Adipocyte (in vitro differentiated cells): Measurements from ENCODE around the gene PTPRN2.

Experiments used
- DNase-seq: peaks from one replicate; pipeline ENCODE4 v3.0.0-alpha.2; 2015; ENCODE audit warnings: low read depth
- H3K27me3 ChIP-seq: replicated peaks from 2 replicates; pipeline ENCODE4 v1.7.0; 2013; ENCODE audit warnings: mild to moderate bottlenecking, low read length, moderate library complexity; ENCODE audit not compliant: control insufficient read depth, insufficient read depth
- H3K36me3 ChIP-seq: 2 replicates; pipeline ENCODE4 v1.7.0; 2013; ENCODE audit warnings: low read length, mild to moderate bottlenecking, moderate library complexity; ENCODE audit not compliant: control insufficient read depth, insufficient read depth, severe bottlenecking
- H3K4me1 ChIP-seq: 2 replicates; pipeline ENCODE4 v1.7.0; 2013; ENCODE audit warnings: mild to moderate bottlenecking, low read length, moderate library complexity; ENCODE audit not compliant: control insufficient read depth, insufficient read depth
- H3K4me3 ChIP-seq: 2 replicates; pipeline ENCODE4 v1.7.0; 2013; ENCODE audit warnings: mild to moderate bottlenecking, low read length, moderate library complexity
- H3K9ac ChIP-seq: 2 replicates; pipeline ENCODE4 v1.7.0; 2013; ENCODE audit warnings: mild to moderate bottlenecking, low read length, moderate library complexity
- H3K9me3 ChIP-seq: 2 replicates; pipeline ENCODE4 v1.7.0; 2013; ENCODE audit warnings: mild to moderate bottlenecking, low read length, moderate library complexity; ENCODE audit not compliant: control insufficient read depth

PTPRN2 gene

GRCh38 chr7:157885140-157885539 lies 702.5 kb downstream of the PTPRN2 start:
- H3K27me3 ChIP-seq = no peaks in the 10 kb centered on the region
- no peaks in the 10 kb centered on the region for H3K4me1 ChIP-seq
- no peak overlapping the region for H3K4me3 ChIP-seq
- no peak for DNase-seq
- no peaks in the 10 kb centered on the region for H3K9me3 ChIP-seq
- H3K9ac ChIP-seq = no peak overlapping the region
- H3K36me3 ChIP-seq = no peaks in the 10 kb centered on the region

- Histone ChIP-seq H3K9ac (no peak overlapping the region), H3K9me3 (peaks cover 3% of the 10 kb centered on the region), H3K4me3 (no peak overlapping the region), H3K27me3 (no peaks in the 10 kb centered on the region), H3K36me3 (no peaks in the 10 kb centered on the region), H3K4me1 (no peaks in the 10 kb centered on the region)
- DNase-seq = no peak
Measured at GRCh38 chr7:157884461-157885062, 703.1 kb downstream of the PTPRN2 start.

- H3K9me3 ChIP-seq = peaks cover 9% of the 10 kb centered on the region
- H3K36me3 ChIP-seq = no peaks in the 10 kb centered on the region
- DNase-seq = no peak
- H3K9ac ChIP-seq = no peak overlapping the region
- no peak overlapping the region for H3K4me3 ChIP-seq
- H3K4me1 ChIP-seq = no peaks in the 10 kb centered on the region
- H3K27me3 ChIP-seq = no peaks in the 10 kb centered on the region
Measured at GRCh38 chr7:157881048-157881771, 706.4 kb downstream of the PTPRN2 start.

- Histone ChIP-seq H3K9me3 (peaks cover 9% of the 10 kb centered on the region), H3K4me1 (no peaks in the 10 kb centered on the region), H3K27me3 (peaks cover 4% of the 10 kb centered on the region), H3K36me3 (no peaks in the 10 kb centered on the region), H3K9ac (no peak overlapping the region), H3K4me3 (no peak overlapping the region)
- no peak for DNase-seq
Measured at GRCh38 chr7:157879391-157879790, 708.2 kb downstream of the PTPRN2 start.

GRCh38 chr7:157877298-157878090 lies 710.1 kb downstream of the PTPRN2 start:
- Histone ChIP-seq H3K36me3 (no peaks in the 10 kb centered on the region), H3K27me3 (peaks cover 4% of the 10 kb centered on the region), H3K4me3 (no peak overlapping the region), H3K4me1 (no peaks in the 10 kb centered on the region), H3K9me3 (peaks cover 9% of the 10 kb centered on the region), H3K9ac (no peak overlapping the region)
- no peak for DNase-seq

GRCh38 chr7:157876469-157877285 lies 710.9 kb downstream of the PTPRN2 start:
- no peaks in the 10 kb centered on the region for H3K36me3 ChIP-seq
- no peak overlapping the region for H3K9ac ChIP-seq
- H3K27me3 ChIP-seq = peaks cover 4% of the 10 kb centered on the region
- no peaks in the 10 kb centered on the region for H3K4me1 ChIP-seq
- no peak for DNase-seq
- H3K9me3 ChIP-seq = peaks cover 9% of the 10 kb centered on the region
- no peak overlapping the region for H3K4me3 ChIP-seq

GRCh38 chr7:157875230-157876179 lies 712.1 kb downstream of the PTPRN2 start:
- H3K4me1 ChIP-seq = no peaks in the 10 kb centered on the region
- DNase-seq = no peak
- no peaks in the 10 kb centered on the region for H3K36me3 ChIP-seq
- H3K4me3 ChIP-seq = no peak overlapping the region
- H3K9me3 ChIP-seq = peaks cover 9% of the 10 kb centered on the region
- H3K9ac ChIP-seq = no peak overlapping the region
- peaks cover 4% of the 10 kb centered on the region for H3K27me3 ChIP-seq

GRCh38 chr7:157874870-157875229 lies 712.8 kb downstream of the PTPRN2 start:
- Histone ChIP-seq H3K9me3 (peaks cover 10% of the 10 kb centered on the region), H3K27me3 (peaks cover 4% of the 10 kb centered on the region), H3K36me3 (no peaks in the 10 kb centered on the region), H3K4me3 (no peak overlapping the region), H3K9ac (no peak overlapping the region), H3K4me1 (no peaks in the 10 kb centered on the region)
- no peak for DNase-seq

GRCh38 chr7:157874208-157874816 lies 713.3 kb downstream of the PTPRN2 start:
- Histone ChIP-seq H3K36me3 (no peaks in the 10 kb centered on the region), H3K9ac (no peak overlapping the region), H3K9me3 (peaks cover 10% of the 10 kb centered on the region), H3K4me3 (no peak overlapping the region), H3K27me3 (peaks cover 4% of the 10 kb centered on the region), H3K4me1 (no peaks in the 10 kb centered on the region)
- no peak for DNase-seq

GRCh38 chr7:157873664-157874063 lies 714.0 kb downstream of the PTPRN2 start:
- no peak overlapping the region for H3K9ac ChIP-seq
- no peak overlapping the region for H3K4me3 ChIP-seq
- DNase-seq = no peak
- H3K4me1 ChIP-seq = no peaks in the 10 kb centered on the region
- no peaks in the 10 kb centered on the region for H3K36me3 ChIP-seq
- peaks cover 10% of the 10 kb centered on the region for H3K9me3 ChIP-seq
- H3K27me3 ChIP-seq = peaks cover 4% of the 10 kb centered on the region
